ENCODE results near the gene SLC12A9.

Gene SLC12A9

DNA sequence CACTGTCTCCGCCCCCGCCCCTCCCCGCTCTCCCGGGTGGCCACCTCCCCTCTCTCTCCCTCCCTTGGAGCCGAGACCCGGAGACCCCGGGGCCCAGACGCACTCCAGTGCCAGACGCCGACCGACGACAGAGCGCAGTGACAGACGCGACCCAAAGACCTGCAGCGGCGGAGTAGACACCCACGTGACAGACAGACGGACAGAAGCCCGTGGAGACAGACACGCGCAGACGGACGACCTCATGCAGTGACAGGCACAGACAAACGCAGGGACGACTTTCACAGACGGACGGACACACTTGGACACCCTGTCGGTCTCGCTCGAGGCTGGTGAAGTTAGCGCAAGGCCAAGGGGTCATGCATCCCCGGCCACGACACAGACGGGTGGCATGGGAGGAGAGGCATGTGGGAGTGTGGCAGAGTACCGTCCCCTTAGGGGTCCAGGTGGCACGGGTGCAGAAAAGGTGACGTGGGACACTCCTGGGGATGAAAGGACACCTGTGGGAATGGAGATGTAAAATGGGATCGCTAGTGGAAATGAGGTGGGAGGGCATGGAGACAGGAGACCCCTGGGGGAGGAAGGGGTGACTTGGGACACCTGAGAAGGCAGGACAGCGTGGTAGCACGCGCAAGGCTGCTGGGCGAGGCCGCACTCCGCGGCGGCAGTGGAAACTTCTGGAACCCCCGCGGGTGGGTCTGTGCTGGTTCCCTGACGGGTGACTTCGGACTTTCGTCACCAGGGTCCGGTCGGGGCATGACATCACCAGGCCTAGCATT, 43.6 kb downstream of the SLC12A9 start:
- DNase-seq: peak; percentile 65

DNA sequence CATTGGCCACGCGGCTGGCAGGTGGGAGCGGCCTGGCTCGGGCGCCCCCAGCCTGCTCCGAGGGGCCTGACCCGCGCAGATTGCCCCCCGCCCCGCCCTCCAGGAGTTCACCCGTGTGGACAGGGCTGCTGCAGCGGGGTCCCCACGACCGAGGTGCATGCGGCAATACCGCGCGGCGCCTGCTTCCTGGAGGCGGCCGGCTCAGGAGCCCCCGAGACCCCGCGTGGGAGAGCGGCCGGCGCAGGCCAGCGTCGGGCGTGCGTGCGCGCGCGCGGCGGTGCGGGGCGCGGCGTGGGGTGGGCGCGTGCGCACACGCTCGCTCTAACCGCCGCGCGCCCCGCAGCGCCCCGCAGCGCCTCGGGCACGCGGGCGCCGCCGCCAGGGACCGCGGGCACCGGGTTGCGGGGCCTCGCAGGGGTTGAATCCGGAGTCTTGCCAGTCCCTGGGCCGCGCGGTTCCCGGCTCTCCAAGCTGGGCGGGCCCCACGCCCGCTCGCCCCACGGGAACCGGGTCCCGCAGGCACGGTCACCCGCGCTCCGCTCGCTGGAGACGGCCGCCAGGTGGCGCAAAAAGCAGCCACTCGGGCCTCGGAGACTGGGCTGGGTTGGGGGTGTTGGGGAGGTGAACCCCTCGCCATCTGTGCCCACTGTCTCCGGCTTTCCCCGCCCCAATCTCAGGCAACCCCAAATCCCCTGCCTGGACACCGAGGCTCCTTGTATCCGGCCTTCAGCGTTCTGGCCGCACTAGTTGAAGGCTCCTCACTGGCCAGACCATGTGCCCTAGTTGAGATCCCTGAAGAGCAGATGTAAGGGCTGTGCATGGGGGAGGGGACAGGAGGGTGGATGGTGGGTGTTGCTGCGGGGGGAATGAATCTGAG, 44.5 kb downstream of the SLC12A9 start:
- TF ChIP-seq, protein P1, sequence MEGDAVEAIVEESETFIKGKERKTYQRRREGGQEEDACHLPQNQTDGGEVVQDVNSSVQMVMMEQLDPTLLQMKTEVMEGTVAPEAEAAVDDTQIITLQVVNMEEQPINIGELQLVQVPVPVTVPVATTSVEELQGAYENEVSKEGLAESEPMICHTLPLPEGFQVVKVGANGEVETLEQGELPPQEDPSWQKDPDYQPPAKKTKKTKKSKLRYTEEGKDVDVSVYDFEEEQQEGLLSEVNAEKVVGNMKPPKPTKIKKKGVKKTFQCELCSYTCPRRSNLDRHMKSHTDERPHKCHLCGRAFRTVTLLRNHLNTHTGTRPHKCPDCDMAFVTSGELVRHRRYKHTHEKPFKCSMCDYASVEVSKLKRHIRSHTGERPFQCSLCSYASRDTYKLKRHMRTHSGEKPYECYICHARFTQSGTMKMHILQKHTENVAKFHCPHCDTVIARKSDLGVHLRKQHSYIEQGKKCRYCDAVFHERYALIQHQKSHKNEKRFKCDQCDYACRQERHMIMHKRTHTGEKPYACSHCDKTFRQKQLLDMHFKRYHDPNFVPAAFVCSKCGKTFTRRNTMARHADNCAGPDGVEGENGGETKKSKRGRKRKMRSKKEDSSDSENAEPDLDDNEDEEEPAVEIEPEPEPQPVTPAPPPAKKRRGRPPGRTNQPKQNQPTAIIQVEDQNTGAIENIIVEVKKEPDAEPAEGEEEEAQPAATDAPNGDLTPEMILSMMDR (IDR thresholded peaks at IDR 0.05; ENCODE audit: low read depth, low read length): peak; percentile 66
- Histone ChIP-seq H3K4me3 (ENCODE audit: low read depth, low read length) (no peak overlapping the region), H3K4me1 (peaks cover 3% of the 10 kb centered on the region; the same call in 1 of the 2 replicates), H3K27me3 (peaks cover 30% of the 10 kb centered on the region), H3K9me3 (no peaks in the 10 kb centered on the region), H3K36me3 (no peaks in the 10 kb centered on the region)
- peak; percentile 57 for DNase-seq

More for the DNA sequence above, 43.6 kb downstream of the SLC12A9 start:
- Histone ChIP-seq H3K36me3 (no peaks in the 10 kb centered on the region), H3K4me3 (ENCODE audit: low read depth, low read length) (no peak overlapping the region; the same call in 1 of the 2 replicates), H3K9me3 (no peaks in the 10 kb centered on the region), H3K27me3 (peaks cover 30% of the 10 kb centered on the region), H3K4me1 (peaks cover 3% of the 10 kb centered on the region; the same call in 1 of the 2 replicates)
- TF ChIP-seq, protein P1 (IDR thresholded peaks at IDR 0.05; ENCODE audit: low read depth, low read length): no peak

DNA sequence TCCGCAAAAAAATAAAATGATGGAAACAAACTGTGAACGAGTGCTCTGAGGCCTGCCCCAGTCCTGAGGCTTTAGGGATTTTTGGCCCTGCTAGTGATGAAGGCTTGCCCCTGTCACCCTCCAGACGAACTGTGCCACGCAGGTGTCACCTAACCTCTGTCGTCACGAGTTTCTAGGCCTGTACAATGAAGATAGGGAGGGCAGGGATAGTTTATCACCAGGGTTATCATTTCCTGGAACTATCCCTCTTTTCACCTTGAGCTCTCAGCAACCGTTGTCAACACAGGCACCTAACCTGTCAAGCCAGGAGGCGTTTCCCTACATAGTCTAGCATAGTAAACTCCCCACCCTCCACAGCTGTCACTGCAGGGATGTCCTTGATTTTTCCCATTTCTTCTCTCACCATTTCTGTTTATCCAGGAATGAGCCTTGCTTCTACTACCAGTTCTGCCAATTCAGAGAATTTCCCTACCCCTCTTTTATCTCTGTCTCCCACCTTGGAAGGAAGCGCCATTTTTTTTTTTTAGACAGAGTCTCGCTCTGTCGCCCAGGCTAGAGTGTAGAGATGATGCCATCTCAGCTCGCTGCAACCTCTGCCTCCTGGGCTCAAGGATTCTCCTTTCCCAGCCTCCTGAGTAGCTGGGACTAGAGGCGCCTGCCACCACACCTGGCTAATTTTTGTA, 45.4 kb downstream of the SLC12A9 start:
- Histone ChIP-seq H3K27me3 (peaks cover 30% of the 10 kb centered on the region), H3K4me3 (ENCODE audit: low read depth, low read length) (no peak overlapping the region), H3K36me3 (no peaks in the 10 kb centered on the region), H3K9me3 (no peaks in the 10 kb centered on the region), H3K4me1 (peaks cover 3% of the 10 kb centered on the region; the same call in 1 of the 2 replicates)
- DNase-seq: no peak
- TF ChIP-seq, protein P1 (IDR thresholded peaks at IDR 0.05; ENCODE audit: low read depth, low read length): no peak

DNA sequence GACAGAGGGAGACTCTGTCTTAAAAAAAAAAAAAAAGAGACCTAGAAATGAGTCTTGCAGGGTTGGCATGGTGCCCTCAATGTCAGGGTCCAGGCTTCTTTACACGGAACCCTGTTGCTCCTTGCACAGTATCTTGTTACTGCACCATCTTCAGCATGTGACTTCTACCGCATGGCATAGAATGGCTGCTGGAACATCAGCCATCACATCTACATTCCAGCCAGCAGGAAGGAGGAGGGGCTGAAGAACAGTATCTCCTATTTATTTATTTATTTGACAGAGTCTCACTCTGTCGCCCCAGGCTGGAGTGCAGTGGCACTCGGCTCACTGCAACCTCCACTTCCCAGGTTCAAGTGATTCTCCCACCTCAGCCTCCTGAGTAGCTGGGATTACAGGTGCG, 46.9 kb downstream of the SLC12A9 start:
- TF ChIP-seq, protein P1 (IDR thresholded peaks at IDR 0.05; ENCODE audit: low read depth, low read length): no peak
- H3K27me3 ChIP-seq: peaks cover 30% of the 10 kb centered on the region
- H3K9me3 ChIP-seq: no peaks in the 10 kb centered on the region
- H3K4me1 ChIP-seq: peaks cover under 1% of the 10 kb centered on the region; the same call in 1 of the 2 replicates
- DNase-seq: no peak
- no peak overlapping the region for H3K4me3 ChIP-seq (ENCODE audit: low read depth, low read length)
- H3K36me3 ChIP-seq: no peaks in the 10 kb centered on the region

DNA sequence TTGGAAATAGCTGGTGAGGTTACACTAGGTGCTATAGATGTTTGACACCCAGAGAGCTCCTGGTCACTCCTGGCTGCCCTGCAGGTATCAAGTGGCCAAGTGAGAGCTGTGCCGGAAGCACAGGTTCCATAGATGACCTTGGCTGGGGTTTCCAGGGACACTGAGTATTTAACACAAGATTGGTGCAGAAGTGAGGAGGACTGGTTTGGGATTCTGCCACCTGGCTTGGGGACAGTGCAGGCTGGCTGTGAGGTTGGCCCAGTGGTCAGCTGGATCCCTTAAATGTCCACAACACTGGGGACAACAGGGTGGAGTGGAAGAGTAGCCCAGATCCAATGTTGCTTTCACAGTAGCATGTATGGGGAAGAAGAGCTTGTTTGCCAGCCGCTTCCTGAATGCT, 48.5 kb downstream of the SLC12A9 start:
- no peaks in the 10 kb centered on the region for H3K4me1 ChIP-seq
- TF ChIP-seq, protein P1 (IDR thresholded peaks at IDR 0.05; ENCODE audit: low read depth, low read length): no peak
- H3K9me3 ChIP-seq: no peaks in the 10 kb centered on the region
- H3K4me3 ChIP-seq (ENCODE audit: low read depth, low read length): no peak overlapping the region
- no peaks in the 10 kb centered on the region for H3K36me3 ChIP-seq
- DNase-seq: no peak
- peaks cover 21% of the 10 kb centered on the region for H3K27me3 ChIP-seq

Data from BE2C (cell line).